ENCODE results near the gene SLC17A4. TPM values are rescaled to one million over a fixed set of nuclear protein-coding genes. Genes with fewer than 3 reads are reported as not detected.

Gene SLC17A4
- total RNA-seq, 6 donors from 2014 or later: not detected

- H3K4me3 ChIP-seq: no peak overlapping the region
- 38 to 70% methylated on average over 2 of the region's 2 CpGs for WGBS, 2 donors
- no peak overlapping the region for H3K27ac ChIP-seq
- H3K36me3 ChIP-seq: no peaks in the 10 kb centered on the region
- TF ChIP-seq CTCF (IDR thresholded peaks at IDR 0.05): no peak
- no peak for TF ChIP-seq POLR2AphosphoS5 (IDR thresholded peaks at IDR 0.05)
- no peak for DNase-seq
- no peaks in the 10 kb centered on the region for H3K27me3 ChIP-seq
- no peak for ATAC-seq (ENCODE audit: low FRiP score in 2 of 2)
- H3K4me1 ChIP-seq: no peaks in the 10 kb centered on the region
- H3K9me3 ChIP-seq: no peaks in the 10 kb centered on the region
Measured at GRCh38 chr6:25774120-25774715, 19.7 kb downstream of the SLC17A4 start.

- H3K27ac ChIP-seq: no peak overlapping the region
- H3K27me3 ChIP-seq: no peaks in the 10 kb centered on the region
- H3K4me1 ChIP-seq: no peaks in the 10 kb centered on the region
- H3K36me3 ChIP-seq: no peaks in the 10 kb centered on the region
- ATAC-seq (ENCODE audit: low FRiP score in 2 of 2): no peak
- H3K9me3 ChIP-seq: no peaks in the 10 kb centered on the region
- no peak overlapping the region for H3K4me3 ChIP-seq
- TF ChIP-seq CTCF (IDR thresholded peaks at IDR 0.05): no peak
- no peak for TF ChIP-seq EP300 (IDR thresholded peaks at IDR 0.05)
- TF ChIP-seq POLR2A (IDR thresholded peaks at IDR 0.05): no peak
- TF ChIP-seq POLR2AphosphoS5 (IDR thresholded peaks at IDR 0.05): no peak
- 47 to 83% methylated on average over 2 of the region's 2 CpGs for WGBS, 2 donors
- no peak for DNase-seq
Measured at GRCh38 chr6:25777031-25777430, 22.5 kb downstream of the SLC17A4 start.

GRCh38 chr6:25777856-25778649, 23.5 kb downstream of the SLC17A4 start:
- Histone ChIP-seq H3K4me1 (no peaks in the 10 kb centered on the region), H3K4me3 (no peak overlapping the region), H3K27ac (no peak overlapping the region), H3K36me3 (no peaks in the 10 kb centered on the region), H3K9me3 (no peaks in the 10 kb centered on the region), H3K27me3 (no peaks in the 10 kb centered on the region)
- 62 to 73% methylated on average over 4 of the region's 4 CpGs for WGBS, 2 donors
- ATAC-seq (ENCODE audit: low FRiP score in 2 of 2) (no peak), DNase-seq (no peak)
- TF ChIP-seq POLR2AphosphoS5 (IDR thresholded peaks at IDR 0.05) (no peak), CTCF (IDR thresholded peaks at IDR 0.05) (no peak), POLR2A (IDR thresholded peaks at IDR 0.05) (no peak), EP300 (IDR thresholded peaks at IDR 0.05) (no peak)

GRCh38 chr6:25781134-25781533, 26.6 kb downstream of the SLC17A4 start:
- H3K4me3 ChIP-seq: no peak overlapping the region
- no peaks in the 10 kb centered on the region for H3K27me3 ChIP-seq
- H3K9me3 ChIP-seq: no peaks in the 10 kb centered on the region
- H3K27ac ChIP-seq: no peak overlapping the region
- no peaks in the 10 kb centered on the region for H3K36me3 ChIP-seq
- H3K4me1 ChIP-seq: no peaks in the 10 kb centered on the region
- no peak for ATAC-seq (ENCODE audit: low FRiP score in 2 of 2)
- no peak for DNase-seq
- TF ChIP-seq CTCF (IDR thresholded peaks at IDR 0.05) (no peak), POLR2AphosphoS5 (IDR thresholded peaks at IDR 0.05) (no peak), EP300 (IDR thresholded peaks at IDR 0.05) (no peak), POLR2A (IDR thresholded peaks at IDR 0.05) (no peak)
- WGBS, 2 donors: 89 to 93% methylated on average over 1 of the region's 1 CpG

GRCh38 chr6:25787428-25787827, 32.9 kb downstream of the SLC17A4 start:
- no peak for ATAC-seq (ENCODE audit: low FRiP score in 2 of 2)
- no peak for DNase-seq
- Histone ChIP-seq H3K27me3 (no peaks in the 10 kb centered on the region), H3K27ac (no peak overlapping the region), H3K36me3 (no peaks in the 10 kb centered on the region), H3K4me1 (no peaks in the 10 kb centered on the region), H3K4me3 (no peak overlapping the region), H3K9me3 (no peaks in the 10 kb centered on the region)
- TF ChIP-seq POLR2AphosphoS5 (IDR thresholded peaks at IDR 0.05) (no peak), EP300 (IDR thresholded peaks at IDR 0.05) (no peak), CTCF (IDR thresholded peaks at IDR 0.05) (no peak), POLR2A (IDR thresholded peaks at IDR 0.05) (no peak)
- WGBS, 2 donors: 68 to 71% methylated on average over 2 of the region's 2 CpGs
